SK-N-MC (cell line): ENCODE results near the gene CPSF7.
"Not testable (repeated sequence)": the region's sequence is repeated elsewhere in the genome, so short reads cannot be mapped to it uniquely, and the experiment has no call there.

ENCODE experiments used
- DNase-seq: peaks from one replicate; pipeline ENCODE4 v3.0.0-alpha.2; 2011; ENCODE audit warnings: low read depth, low spot score
- H3K27ac ChIP-seq: fragments of 200-600 bp; sonication (generic); 2 replicates; pipeline ENCODE4 v1.5.1; 2016; ENCODE audit warnings: mixed run types
- H3K36me3 ChIP-seq: fragments of 200-600 bp; sonication (generic); 2 replicates; pipeline ENCODE4 v1.6.1; 2017; ENCODE audit warnings: antibody characterized with exemption, low read length, mixed read lengths; ENCODE audit not compliant: insufficient read depth
- H3K4me3 ChIP-seq: fragments of 200-600 bp; sonication (generic); 2 replicates; pipeline ENCODE4 v1.5.1; 2016
- H3K9ac ChIP-seq: fragments of 200-600 bp; sonication (generic); 2 replicates; pipeline ENCODE4 v1.8.0; 2017; ENCODE audit warnings: mixed run types, mixed read lengths; ENCODE audit not compliant: insufficient read length
- H3K9me3 ChIP-seq: fragments of 200-600 bp; sonication (generic); 2 replicates; pipeline ENCODE4 v1.6.1; 2017; ENCODE audit warnings: low read depth, mild to moderate bottlenecking, antibody characterized with exemption, low read length, moderate library complexity, mixed read lengths
- EZH2 ChIP-seq: fragments of 200-600 bp; sonication (generic); IDR thresholded peaks from one replicate; pipeline ENCODE4 v1.6.1; 2017; ENCODE audit warnings: antibody characterized with exemption
- FOXP2 ChIP-seq: optimal IDR thresholded peaks from 2 replicates; pipeline ENCODE3; 2011; ENCODE audit warnings: mild to moderate bottlenecking, moderate library complexity; ENCODE audit not compliant: insufficient read depth; ENCODE audit errors: extremely low read length, control extremely low read depth
- POLR2AphosphoS5 ChIP-seq: IDR thresholded peaks from 2 replicates; pipeline ENCODE4 v1.6.1; 2012; ENCODE audit warnings: mild to moderate bottlenecking, low read depth, low read length, borderline replicate concordance

CPSF7 gene

GRCh38 chr11:61406067-61406466 is 23.7 kb downstream of the CPSF7 start:
- DNase-seq, result no peak
- H3K9ac ChIP-seq, result no peak overlapping the region
- TF ChIP-seq EZH2 (no peak), POLR2AphosphoS5 (no peak), FOXP2 (no peak)
- H3K4me3 ChIP-seq, result no peak overlapping the region
- H3K36me3 ChIP-seq, result peaks cover 87% of the 10 kb centered on the region
- H3K27ac ChIP-seq, result no peak overlapping the region
- H3K9me3 ChIP-seq, result no peaks in the 10 kb centered on the region

GRCh38 chr11:61404641-61405040 is 25.1 kb downstream of the CPSF7 start:
- no peak for TF ChIP-seq EZH2
- no peak for TF ChIP-seq POLR2AphosphoS5
- no peak for TF ChIP-seq FOXP2
- Histone ChIP-seq H3K9me3 (no peaks in the 10 kb centered on the region), H3K36me3 (peaks cover 73% of the 10 kb centered on the region), H3K27ac (no peak overlapping the region), H3K4me3 (no peak overlapping the region), H3K9ac (no peak overlapping the region)
- no peak for DNase-seq

DNA sequence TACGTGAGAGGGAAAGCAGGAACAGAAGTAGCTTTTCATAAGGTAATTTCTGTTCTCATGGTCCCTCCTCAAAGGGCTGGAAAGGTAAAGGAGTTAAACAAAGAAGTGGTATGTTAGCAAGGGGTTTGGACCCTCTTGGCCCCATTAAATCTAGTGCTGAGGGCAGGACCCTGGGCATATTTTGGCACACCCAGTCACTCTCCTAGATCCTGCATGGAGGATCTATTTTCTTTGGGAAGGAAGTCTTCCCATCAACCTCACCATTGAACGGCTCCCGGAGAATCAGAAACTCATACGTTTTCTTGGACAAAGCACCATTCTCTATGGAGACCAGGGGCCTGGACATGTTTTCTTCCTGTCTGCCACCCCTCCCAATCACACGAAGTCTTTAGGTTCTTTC is 25.7 kb downstream of the CPSF7 start:
- H3K36me3 ChIP-seq, result peaks cover 68% of the 10 kb centered on the region
- no peak for TF ChIP-seq EZH2
- no peak for TF ChIP-seq POLR2AphosphoS5
- TF ChIP-seq FOXP2, result no peak
- DNase-seq, result no peak

DNA sequence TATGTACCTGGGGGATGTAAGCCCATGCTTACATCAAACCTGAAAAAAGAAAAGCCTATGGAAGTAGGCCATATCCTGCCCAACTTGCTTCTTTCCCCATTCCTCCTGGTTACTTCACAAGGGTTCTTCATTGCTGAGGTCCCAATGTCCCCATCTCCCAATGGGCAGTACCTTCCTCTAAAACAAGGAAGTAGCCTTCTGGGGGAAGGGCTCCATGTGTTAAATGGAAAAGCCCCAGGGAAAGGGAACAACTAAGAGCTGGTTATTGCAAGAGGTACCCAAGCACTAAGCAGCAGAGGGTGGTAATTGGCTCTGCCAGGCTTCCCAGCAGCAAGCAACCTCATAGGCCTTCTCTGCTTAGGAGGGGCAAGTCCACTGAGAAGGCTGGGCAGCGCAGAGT is 26.1 kb downstream of the CPSF7 start:
- Histone ChIP-seq H3K9ac (no peak overlapping the region), H3K9me3 (no peaks in the 10 kb centered on the region), H3K27ac (no peak overlapping the region), H3K36me3 (peaks cover 64% of the 10 kb centered on the region), H3K4me3 (no peak overlapping the region)
- TF ChIP-seq POLR2AphosphoS5 (no peak), EZH2 (no peak), FOXP2 (no peak)
- DNase-seq, result no peak

More for the DNA sequence above, 25.7 kb downstream of the CPSF7 start:
- no peak overlapping the region for H3K27ac ChIP-seq
- no peak overlapping the region for H3K9ac ChIP-seq
- H3K4me3 ChIP-seq, result no peak overlapping the region
- no peaks in the 10 kb centered on the region for H3K9me3 ChIP-seq

DNA sequence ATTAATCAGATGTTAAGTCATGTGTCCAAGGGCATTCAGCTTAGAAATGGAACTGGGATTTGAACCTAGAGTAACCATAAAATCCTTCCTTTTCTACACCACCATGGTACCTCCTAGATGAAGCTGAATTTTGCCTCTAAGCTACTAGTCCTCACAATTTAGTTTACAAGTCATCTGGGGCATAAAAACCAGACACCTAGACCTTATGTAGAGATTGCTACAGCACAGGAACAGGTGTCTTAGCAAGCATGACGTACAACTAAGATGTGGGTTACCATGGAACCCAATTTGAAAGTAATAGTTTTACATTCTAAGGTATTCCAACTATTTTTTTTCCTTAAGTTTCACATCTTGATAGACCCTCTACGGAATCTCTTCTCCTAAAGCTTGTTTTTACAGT is 28.2 kb downstream of the CPSF7 start:
- no peak for DNase-seq
- Histone ChIP-seq H3K4me3 (no peak overlapping the region), H3K36me3 (peaks cover 45% of the 10 kb centered on the region), H3K9me3 (no peaks in the 10 kb centered on the region), H3K27ac (no peak overlapping the region), H3K9ac (no peak overlapping the region)
- peak; percentile 38 for TF ChIP-seq POLR2AphosphoS5
- TF ChIP-seq FOXP2, result no peak

GRCh38 chr11:61401173-61401572 is 28.6 kb downstream of the CPSF7 start:
- peaks cover 41% of the 10 kb centered on the region for H3K36me3 ChIP-seq
- H3K4me3 ChIP-seq, result no peak overlapping the region
- H3K9ac ChIP-seq, result no peak overlapping the region
- TF ChIP-seq EZH2 (no peak), POLR2AphosphoS5 (no peak; the same call in 1 of the 2 replicates), FOXP2 (no peak)
- no peak overlapping the region for H3K27ac ChIP-seq
- DNase-seq, result no peak
- H3K9me3 ChIP-seq, result no peaks in the 10 kb centered on the region

DNA sequence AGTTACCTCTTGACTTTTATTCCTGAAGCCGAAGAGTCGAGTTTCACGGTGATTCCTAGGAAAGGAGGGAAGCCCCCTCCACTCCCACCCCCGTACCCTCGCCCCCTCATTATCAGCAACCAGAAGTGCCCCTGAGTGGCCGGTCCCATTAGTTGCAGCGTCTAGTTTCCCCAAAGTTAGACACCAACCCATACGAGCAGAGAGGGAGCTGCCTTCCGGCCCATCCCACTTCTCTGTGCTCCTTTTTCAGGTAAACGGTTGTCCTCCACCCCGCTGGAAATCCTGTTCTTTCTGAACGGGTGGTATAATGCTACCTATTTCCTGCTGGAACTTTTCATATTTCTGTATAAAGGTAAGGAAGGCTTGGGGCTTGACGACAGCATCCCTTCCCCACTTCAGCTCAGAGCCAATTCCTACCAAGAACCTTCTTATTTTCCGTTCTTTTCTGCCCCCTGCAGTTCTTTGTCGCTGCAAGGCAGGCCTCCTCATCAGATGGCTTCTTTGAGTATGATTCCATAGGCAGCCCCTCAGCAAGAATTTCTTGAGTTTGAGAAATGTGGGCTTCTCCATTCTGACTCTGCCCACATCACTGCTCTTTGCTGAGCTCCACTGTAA is 36.7 kb downstream of the CPSF7 start:
- Histone ChIP-seq H3K27ac (no peak overlapping the region), H3K9ac (no peak overlapping the region), H3K9me3 (no peaks in the 10 kb centered on the region), H3K4me3 (peak overlapping the region; percentile 66), H3K36me3 (no peaks in the 10 kb centered on the region)
- TF ChIP-seq POLR2AphosphoS5 (no peak), FOXP2 (no peak), EZH2 (no peak)
- DNase-seq, result no peak

DNA sequence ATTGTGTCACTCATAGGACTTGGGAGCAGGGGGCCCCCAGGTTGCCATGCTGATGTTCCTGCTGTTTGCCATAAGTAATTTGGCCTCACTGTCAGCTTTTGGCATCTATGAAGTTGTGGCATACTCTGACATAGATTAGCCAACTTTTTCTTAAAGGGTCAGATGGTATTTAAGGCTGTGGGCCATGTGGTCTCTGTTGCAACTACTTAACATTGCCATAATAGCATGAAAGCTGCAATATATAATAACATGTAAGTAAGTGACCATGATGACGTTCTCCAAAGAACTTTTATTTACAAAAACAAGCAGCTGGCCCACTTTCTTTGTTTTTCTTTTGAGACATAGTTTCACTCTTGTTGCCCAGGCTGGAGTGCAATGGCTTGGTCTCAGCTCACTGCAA is 39.6 kb downstream of the CPSF7 start:
- H3K36me3 ChIP-seq, result no peaks in the 10 kb centered on the region
- no peak for DNase-seq
- H3K9me3 ChIP-seq, result no peaks in the 10 kb centered on the region
- H3K27ac ChIP-seq, result no peak overlapping the region
- no peak overlapping the region for H3K4me3 ChIP-seq
- TF ChIP-seq EZH2 (no peak), FOXP2 (no peak), POLR2AphosphoS5 (no peak)
- no peak overlapping the region for H3K9ac ChIP-seq

DNA sequence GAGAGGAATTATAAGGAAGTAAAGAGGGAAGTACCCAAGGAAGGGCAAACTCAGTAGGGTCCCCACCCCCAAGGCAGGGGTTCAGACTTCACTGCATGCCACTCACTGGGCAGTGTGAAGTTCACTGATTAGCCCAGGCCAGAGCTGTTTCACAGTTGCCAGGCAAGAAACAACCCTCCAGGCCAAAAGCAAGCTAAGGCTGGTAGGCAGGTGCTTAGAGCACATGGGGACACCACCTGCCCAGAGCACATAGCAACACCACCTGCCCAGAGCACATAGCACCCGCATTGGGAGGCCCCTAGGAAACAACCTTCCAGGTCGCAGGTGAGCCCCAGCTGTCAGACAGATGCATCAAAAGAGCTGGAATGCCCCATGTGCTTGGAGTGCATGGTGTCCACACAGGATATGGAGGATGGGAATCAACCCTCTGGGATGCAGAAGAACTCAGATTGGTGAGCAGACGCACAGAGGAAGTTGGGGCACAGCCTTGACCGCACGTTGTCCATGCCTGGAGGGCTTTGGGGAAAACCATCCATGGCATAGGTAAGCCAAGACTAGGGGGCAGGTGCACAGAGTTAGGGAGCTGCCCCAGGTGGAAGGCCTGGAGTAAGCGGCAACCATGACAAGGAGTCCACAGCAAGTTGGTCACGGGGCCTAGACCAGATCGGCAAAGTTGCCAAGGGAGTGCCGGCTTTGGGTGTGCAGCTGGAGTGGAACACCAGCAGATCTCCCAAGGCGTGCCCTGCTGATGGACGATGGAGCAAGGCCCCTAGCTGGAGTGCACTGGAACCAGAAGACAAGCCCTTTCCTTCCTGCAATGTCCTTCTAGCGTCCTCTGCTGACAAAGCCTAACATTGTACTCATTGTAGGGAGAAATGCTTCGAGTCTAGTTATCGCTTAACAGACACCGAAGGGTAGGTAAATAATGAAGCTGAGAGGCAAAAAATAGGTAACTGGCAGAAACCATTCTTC is 45.2 kb downstream of the CPSF7 start:
- no peak for TF ChIP-seq FOXP2
- TF ChIP-seq EZH2, result no peak
- no peak for TF ChIP-seq POLR2AphosphoS5
- no peak for DNase-seq
- no peak overlapping the region for H3K27ac ChIP-seq
- no peaks in the 10 kb centered on the region for H3K9me3 ChIP-seq
- H3K36me3 ChIP-seq, result no peaks in the 10 kb centered on the region
- H3K4me3 ChIP-seq, result no peak overlapping the region
- H3K9ac ChIP-seq, result no peak overlapping the region

DNA sequence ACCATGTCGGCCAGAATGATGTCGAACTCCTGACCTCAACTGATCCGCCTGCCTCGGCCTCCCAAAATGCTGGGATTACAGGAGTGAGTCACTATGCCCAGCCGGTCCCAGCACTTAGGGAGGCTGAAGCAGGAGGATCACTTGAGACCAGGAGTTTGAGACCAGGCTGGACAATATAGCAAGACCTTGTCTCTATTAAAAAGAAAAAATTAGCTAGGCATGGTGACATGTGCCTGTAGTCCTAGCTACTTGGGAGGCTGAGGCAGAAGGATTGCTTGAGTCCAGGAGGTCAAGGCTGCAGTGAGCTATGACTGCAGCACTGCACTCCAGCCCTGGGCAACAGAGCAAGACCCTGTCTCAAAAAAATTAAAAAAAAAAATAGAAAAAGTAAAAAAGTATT is 45.9 kb downstream of the CPSF7 start:
- not testable (repeated sequence) for H3K9ac ChIP-seq, H3K27ac ChIP-seq, DNase-seq

More for the DNA sequence above, 45.9 kb downstream of the CPSF7 start:
- H3K4me3 ChIP-seq, H3K36me3 ChIP-seq, H3K9me3 ChIP-seq: not testable (repeated sequence)
